ENCODE results near the gene LPCAT3. TPM values are rescaled to one million over a fixed set of nuclear protein-coding genes. Genes with fewer than 3 reads are reported as not detected.

The LPCAT3 gene
- total and polyA plus RNA-seq, 2 of the 13 experiments (the other 11 are each of a cell fraction or from before 2014, with no cell fraction given) = 44.5 to 64.3 TPM

GRCh38 chr12:6943722-6944380, 74.4 kb downstream of the LPCAT3 start, which contains the start of the genes C12orf57 and RNU7-1 (continued):
- TF ChIP-seq BCL3 (CRISPR knock-in tag; IDR thresholded peaks at IDR 0.05) (no peak), ISX (CRISPR knock-in tag; conservative IDR thresholded peaks at IDR 0.05) (peak; percentile 51; the same call in 1 of the 2 replicates), KLF11 (CRISPR knock-in tag; IDR thresholded peaks at IDR 0.05) (peak; percentile 80; the same call in 1 of the 2 replicates), FIP1L1 (IDR thresholded peaks at IDR 0.05; ENCODE audit: borderline replicate concordance, insufficient read depth, low read depth, low read length) (no peak), CTCF (CRISPR knock-in tag; IDR thresholded peaks at IDR 0.05) (no peak), KIAA2018 (CRISPR knock-in tag; IDR thresholded peaks at IDR 0.05; ENCODE audit: borderline replicate concordance) (no peak), ZXDC (CRISPR knock-in tag; IDR thresholded peaks at IDR 0.05) (no peak), MXD1 (CRISPR knock-in tag; IDR thresholded peaks at IDR 0.05) (no peak), PREB (CRISPR knock-in tag; IDR thresholded peaks at IDR 0.05) (no peak), HOXD1 (CRISPR knock-in tag; IDR thresholded peaks at IDR 0.05) (peak; percentile 33; the same call in 1 of the 2 replicates), MBD4 (IDR thresholded peaks at IDR 0.05; ENCODE audit: borderline replicate concordance, low read length) (peak; percentile 62; the same call in 1 of the 2 replicates)

Data from HepG2 (cell line).